ENCODE data around the gene ACAP2. TPM values are rescaled to one million over a fixed set of nuclear protein-coding genes. Genes with fewer than 3 reads are reported as not detected.
"Not testable (repeated sequence)": the region's sequence is repeated elsewhere in the genome, so short reads cannot be mapped to it uniquely, and the experiment has no call there.

ACAP2 gene
- total RNA-seq (2014; rRNA removed; shearing (Covaris generic)), result 71.4 and 84.7 TPM in 2 replicates
- polyA plus RNA-seq (2015; cell fraction: cytosol; rRNA removed), result 33.9 and 49.5 TPM in 2 replicates
- 39.1 and 44.4 TPM in 2 replicates for polyA plus RNA-seq (2015; cell fraction: nucleus; rRNA removed)

GRCh38 chr3:195442573-195443390 is at the start of gene ACAP2:
TSS of gene ACAP2 (minus strand) at chr3:195443020. CDS start at chr3:195442847, 173 bp downstream.
- peak; percentile 98 for DNase-seq (ENCODE audit: low read depth, low spot score)
- in situ Hi-C loops (cut with HindIII; ENCODE audit: low pct_unique_long_range_greater_than_20kb, low sequenced_read_pairs), result loop anchor here (25.0 kb wide), 1 partner anchor 130 kb away; no protein-coding TSS in a partner anchor

- DNase-seq (ENCODE audit: low read depth, low spot score), result no peak
- in situ Hi-C loops (cut with HindIII; ENCODE audit: low pct_unique_long_range_greater_than_20kb, low sequenced_read_pairs), result no loop called here
These were observed 32.8 kb upstream of the ACAP2 start for GRCh38 chr3:195475614-195476013.

GRCh38 chr3:195475116-195475515 is 32.3 kb upstream of the ACAP2 start:
- DNase-seq (ENCODE audit: low read depth, low spot score); in situ Hi-C loops (cut with HindIII; ENCODE audit: low pct_unique_long_range_greater_than_20kb, low sequenced_read_pairs): not testable (repeated sequence)

GRCh38 chr3:195468841-195469240 is 26.0 kb upstream of the ACAP2 start:
- DNase-seq (ENCODE audit: low read depth, low spot score), result no peak
- in situ Hi-C loops (cut with HindIII; ENCODE audit: low pct_unique_long_range_greater_than_20kb, low sequenced_read_pairs), result no loop called here

- no peak for DNase-seq (ENCODE audit: low read depth, low spot score)
- in situ Hi-C loops (cut with HindIII; ENCODE audit: low pct_unique_long_range_greater_than_20kb, low sequenced_read_pairs), result no loop called here
These were observed 25.6 kb upstream of the ACAP2 start for GRCh38 chr3:195468391-195468776.

- in situ Hi-C loops (cut with HindIII; ENCODE audit: low pct_unique_long_range_greater_than_20kb, low sequenced_read_pairs), result no loop called here
- DNase-seq (ENCODE audit: low read depth, low spot score), result no peak
These were observed 25.0 kb upstream of the ACAP2 start for GRCh38 chr3:195467641-195468390.

GRCh38 chr3:195466251-195466650 is 23.4 kb upstream of the ACAP2 start:
- DNase-seq (ENCODE audit: low read depth, low spot score), result no peak
- in situ Hi-C loops (cut with HindIII; ENCODE audit: low pct_unique_long_range_greater_than_20kb, low sequenced_read_pairs), result no loop called here

GRCh38 chr3:195462922-195463321 is 20.1 kb upstream of the ACAP2 start:
- DNase-seq (ENCODE audit: low read depth, low spot score); in situ Hi-C loops (cut with HindIII; ENCODE audit: low pct_unique_long_range_greater_than_20kb, low sequenced_read_pairs): not testable (repeated sequence)

- no peak for DNase-seq (ENCODE audit: low read depth, low spot score)
- in situ Hi-C loops (cut with HindIII; ENCODE audit: low pct_unique_long_range_greater_than_20kb, low sequenced_read_pairs), result no loop called here
These were observed 19.4 kb upstream of the ACAP2 start for GRCh38 chr3:195462308-195462610.

GRCh38 chr3:195461594-195462307 is 18.9 kb upstream of the ACAP2 start:
- no peak for DNase-seq (ENCODE audit: low read depth, low spot score)
- in situ Hi-C loops (cut with HindIII; ENCODE audit: low pct_unique_long_range_greater_than_20kb, low sequenced_read_pairs), result no loop called here

GRCh38 chr3:195460091-195460713 is 17.4 kb upstream of the ACAP2 start:
- in situ Hi-C loops (cut with HindIII; ENCODE audit: low pct_unique_long_range_greater_than_20kb, low sequenced_read_pairs), result no loop called here
- DNase-seq (ENCODE audit: low read depth, low spot score), result no peak

- DNase-seq (ENCODE audit: low read depth, low spot score), result peak; percentile 22
- in situ Hi-C loops (cut with HindIII; ENCODE audit: low pct_unique_long_range_greater_than_20kb, low sequenced_read_pairs), result no loop called here
These were observed 15.5 kb upstream of the ACAP2 start for GRCh38 chr3:195458316-195458717.

- no peak for DNase-seq (ENCODE audit: low read depth, low spot score)
- in situ Hi-C loops (cut with HindIII; ENCODE audit: low pct_unique_long_range_greater_than_20kb, low sequenced_read_pairs), result no loop called here
These were observed 13.0 kb upstream of the ACAP2 start for GRCh38 chr3:195455789-195456188.

GRCh38 chr3:195453236-195453635 is 10.4 kb upstream of the ACAP2 start:
- in situ Hi-C loops (cut with HindIII; ENCODE audit: low pct_unique_long_range_greater_than_20kb, low sequenced_read_pairs), result no loop called here
- no peak for DNase-seq (ENCODE audit: low read depth, low spot score)

GRCh38 chr3:195451373-195452015 is 8.7 kb upstream of the ACAP2 start:
- DNase-seq (ENCODE audit: low read depth, low spot score), result no peak
- in situ Hi-C loops (cut with HindIII; ENCODE audit: low pct_unique_long_range_greater_than_20kb, low sequenced_read_pairs), result no loop called here

- DNase-seq (ENCODE audit: low read depth, low spot score), result no peak
- in situ Hi-C loops (cut with HindIII; ENCODE audit: low pct_unique_long_range_greater_than_20kb, low sequenced_read_pairs), result no loop called here
These were observed 8.0 kb upstream of the ACAP2 start for GRCh38 chr3:195450731-195451229.
